Limb (tissue), 2 donors: ENCODE data around the gene EFNA3.

Source experiments
- DNase-seq, 2 donors: peaks; one replicate each; pipeline ENCODE4 v3.0.0-alpha.2; 2016; ENCODE audit errors: extremely low spot score in 2 of 2

The EFNA3 gene

GRCh38 chr1:155130272-155131006 lies 51.8 kb downstream of the EFNA3 start:
- DNase-seq, result peak in 1 of 2 donors; percentile 51

- no peak for DNase-seq
These were observed 52.6 kb downstream of the EFNA3 start for GRCh38 chr1:155131285-155131684.

GRCh38 chr1:155131856-155132255 lies 53.2 kb downstream of the EFNA3 start:
- DNase-seq, result no peak

- DNase-seq, result no peak
These were observed 55.2 kb downstream of the EFNA3 start for GRCh38 chr1:155133799-155134281.

GRCh38 chr1:155134322-155134721 lies 55.7 kb downstream of the EFNA3 start:
- no peak for DNase-seq

- DNase-seq, result peak; percentile 72 to 83
These were observed 56.3 kb downstream of the EFNA3 start for GRCh38 chr1:155134880-155135414.

- DNase-seq, result peak; percentile 94 to 97
These were observed 56.9 kb downstream of the EFNA3 start, which contains the start of gene SLC50A1 for GRCh38 chr1:155135415-155136028. TSS of gene SLC50A1 (plus strand) at chr1:155135852. CDS start at chr1:155135912, 60 bp downstream.

GRCh38 chr1:155136748-155137147 lies 58.1 kb downstream of the EFNA3 start:
- no peak for DNase-seq
